Hippocampal formation (tissue), 2 donors: ENCODE results near the gene CLCNKB.

Source experiments
- DNase-seq, 2 donors: peaks; one replicate each; lab custom pipeline; 2025; lab: John Stamatoyannopoulos, UW

Gene CLCNKB

DNA sequence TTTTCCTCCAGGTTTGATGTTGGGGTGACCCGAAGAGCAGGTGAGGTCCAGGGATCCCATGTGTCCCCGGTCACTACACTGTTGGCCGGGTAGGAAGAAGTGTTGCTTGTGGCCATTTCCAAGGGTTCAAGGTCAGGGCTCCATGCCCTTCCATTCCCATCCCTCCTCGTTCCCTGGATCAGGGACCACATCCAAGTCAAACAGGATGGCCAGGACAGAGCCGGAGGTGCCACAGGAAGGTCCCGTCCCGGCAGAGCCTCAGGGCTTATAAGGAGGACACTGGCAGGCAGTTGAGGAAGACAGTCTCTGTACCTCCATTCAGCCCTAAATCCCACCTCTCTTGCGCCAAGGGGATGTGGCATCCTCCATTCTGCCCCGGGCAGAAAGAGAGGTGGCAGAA, 51.9 kb downstream of the CLCNKB start:
- no peak for DNase-seq

DNA sequence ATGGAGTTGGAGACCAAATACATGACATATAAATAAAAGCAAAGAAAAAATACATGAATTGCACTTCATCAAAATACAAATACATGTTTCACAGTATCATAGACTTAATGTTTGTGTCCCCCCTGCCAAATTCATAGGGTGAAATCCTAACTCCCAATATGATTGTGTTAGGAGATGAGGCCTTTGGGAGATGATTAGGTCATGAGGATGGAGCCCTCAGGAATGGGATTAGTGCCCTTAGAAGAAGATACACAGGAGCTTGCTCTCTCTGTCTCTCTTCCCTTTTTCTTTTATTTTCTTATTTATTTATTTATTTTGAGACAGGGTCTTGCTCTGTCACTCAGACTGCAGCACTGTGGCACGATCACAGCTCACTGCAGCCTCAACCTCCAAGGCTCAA, 55.8 kb downstream of the CLCNKB start:
- DNase-seq, result no peak

DNA sequence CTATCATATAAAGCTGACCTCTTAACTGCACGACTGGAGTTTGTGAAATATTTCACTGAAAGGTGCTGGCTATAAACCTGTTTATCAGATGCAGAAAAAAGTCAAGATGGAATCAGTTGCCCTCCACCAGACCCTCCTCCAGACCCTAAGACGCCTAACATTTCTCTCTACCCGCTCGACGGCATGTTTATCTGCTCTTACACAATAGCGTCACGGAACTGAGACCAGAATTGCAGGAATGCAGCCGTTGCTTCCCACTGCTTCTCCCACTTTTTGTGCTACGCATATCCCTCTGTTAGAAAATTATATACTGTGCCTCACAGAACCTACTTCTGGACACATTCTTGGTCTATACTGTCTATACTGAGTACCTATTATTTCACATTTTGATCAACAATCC, 58.0 kb downstream of the CLCNKB start:
- DNase-seq, result no peak
